GM04503 (cell line): ENCODE results near the gene COL4A2.
A peak's percentile ranks its signal among the peaks of the same experiment; 100 is the strongest.

Experiments used
- DNase-seq: peaks from one replicate; pipeline ENCODE4 v3.0.0-alpha.2; 2012; ENCODE audit warnings: low read depth

Gene COL4A2

GRCh38 chr13:110323172-110323891 is 16.2 kb downstream of the COL4A2 start:
- DNase-seq: peak; percentile 69

GRCh38 chr13:110324026-110324749 is 17.1 kb downstream of the COL4A2 start:
- DNase-seq: no peak

- no peak for DNase-seq
Observed at GRCh38 chr13:110326263-110326904, 19.3 kb downstream of the COL4A2 start.

- no peak for DNase-seq
Observed at GRCh38 chr13:110327051-110327721, 20.1 kb downstream of the COL4A2 start.

GRCh38 chr13:110328573-110328972 is 21.5 kb downstream of the COL4A2 start:
- DNase-seq: no peak

- DNase-seq: no peak
Observed at GRCh38 chr13:110329258-110329657, 22.2 kb downstream of the COL4A2 start.

- no peak for DNase-seq
Observed at GRCh38 chr13:110329798-110330461, 22.8 kb downstream of the COL4A2 start.

- peak; percentile 64 for DNase-seq
Observed at GRCh38 chr13:110330491-110331011, 23.5 kb downstream of the COL4A2 start.

- no peak for DNase-seq
Observed at GRCh38 chr13:110331362-110331761, 24.3 kb downstream of the COL4A2 start.

- no peak for DNase-seq
Observed at GRCh38 chr13:110332750-110333149, 25.7 kb downstream of the COL4A2 start.

- DNase-seq: no peak
Observed at GRCh38 chr13:110333837-110334236, 26.8 kb downstream of the COL4A2 start.

- DNase-seq: no peak
Observed at GRCh38 chr13:110334256-110334655, 27.2 kb downstream of the COL4A2 start.

- no peak for DNase-seq
Observed at GRCh38 chr13:110334841-110335490, 27.9 kb downstream of the COL4A2 start.

- DNase-seq: no peak
Observed at GRCh38 chr13:110336108-110336507, 29.0 kb downstream of the COL4A2 start.

GRCh38 chr13:110336681-110337080 is 29.6 kb downstream of the COL4A2 start:
- no peak for DNase-seq

- no peak for DNase-seq
Observed at GRCh38 chr13:110337247-110337646, 30.2 kb downstream of the COL4A2 start.

- DNase-seq: peak; percentile 59
Observed at GRCh38 chr13:110338441-110339101, 31.5 kb downstream of the COL4A2 start.

- DNase-seq: no peak
Observed at GRCh38 chr13:110339263-110339662, 32.2 kb downstream of the COL4A2 start.

GRCh38 chr13:110339975-110340550 is 33.0 kb downstream of the COL4A2 start:
- DNase-seq: no peak

- DNase-seq: no peak
Observed at GRCh38 chr13:110340812-110341444, 33.8 kb downstream of the COL4A2 start.
